Glutamatergic neuron (in vitro differentiated cells): ENCODE results near the gene C19orf33. TPM values are rescaled to one million over a fixed set of nuclear protein-coding genes. Genes with fewer than 3 reads are reported as not detected.

Source experiments
- DNase-seq: peaks from one replicate; pipeline ENCODE4 v3.0.0; 2022
- H3K27ac Mint-ChIP-seq: one replicate; pipeline ENCODE4 v1.8.0; 2020; ENCODE audit warnings: mild to moderate bottlenecking, mixed read lengths, inconsistent platforms; ENCODE audit not compliant: unreplicated experiment
- H3K27me3 Mint-ChIP-seq: one replicate; pipeline ENCODE4 v1.8.0; 2020; ENCODE audit warnings: mild to moderate bottlenecking, moderate library complexity, mixed read lengths, inconsistent platforms; ENCODE audit not compliant: unreplicated experiment
- H3K36me3 Mint-ChIP-seq: one replicate; pipeline ENCODE4 v1.8.0; 2020; ENCODE audit warnings: mild to moderate bottlenecking, mixed read lengths, inconsistent platforms; ENCODE audit not compliant: unreplicated experiment
- H3K4me1 Mint-ChIP-seq: one replicate; pipeline ENCODE4 v1.8.0; 2020; ENCODE audit warnings: mild to moderate bottlenecking, low read depth, mixed read lengths, inconsistent platforms; ENCODE audit not compliant: unreplicated experiment
- H3K4me3 Mint-ChIP-seq: one replicate; pipeline ENCODE4 v1.8.0; 2020; ENCODE audit warnings: mild to moderate bottlenecking, mixed read lengths, inconsistent platforms; ENCODE audit not compliant: unreplicated experiment
- H3K9me3 Mint-ChIP-seq: one replicate; pipeline ENCODE4 v1.8.0; 2020; ENCODE audit warnings: mild to moderate bottlenecking, moderate library complexity, mixed read lengths, inconsistent platforms; ENCODE audit not compliant: unreplicated experiment
- total RNA-seq: library from RNA; stranded (reverse); fragmentation: NEBNext Ultra II Directional; extraction: Animal tissue kit (Norgen Biotek cat#: 25700); gene quantifications from one replicate; pipeline ENCODE4 v1.2.1, GENCODE V29; 2021; ENCODE audit not compliant: unreplicated experiment
- TF ChIP-seq, protein P1 (sequence below): fragments of 200-600 bp; sonication (generic); IDR thresholded peaks from one replicate; pipeline ENCODE4 v1.5.0; 2021; ENCODE audit not compliant: partially characterized antibody, unreplicated experiment

The C19orf33 gene
- total RNA-seq, 1 donor from 2014 or later: 1.1 TPM

DNA sequence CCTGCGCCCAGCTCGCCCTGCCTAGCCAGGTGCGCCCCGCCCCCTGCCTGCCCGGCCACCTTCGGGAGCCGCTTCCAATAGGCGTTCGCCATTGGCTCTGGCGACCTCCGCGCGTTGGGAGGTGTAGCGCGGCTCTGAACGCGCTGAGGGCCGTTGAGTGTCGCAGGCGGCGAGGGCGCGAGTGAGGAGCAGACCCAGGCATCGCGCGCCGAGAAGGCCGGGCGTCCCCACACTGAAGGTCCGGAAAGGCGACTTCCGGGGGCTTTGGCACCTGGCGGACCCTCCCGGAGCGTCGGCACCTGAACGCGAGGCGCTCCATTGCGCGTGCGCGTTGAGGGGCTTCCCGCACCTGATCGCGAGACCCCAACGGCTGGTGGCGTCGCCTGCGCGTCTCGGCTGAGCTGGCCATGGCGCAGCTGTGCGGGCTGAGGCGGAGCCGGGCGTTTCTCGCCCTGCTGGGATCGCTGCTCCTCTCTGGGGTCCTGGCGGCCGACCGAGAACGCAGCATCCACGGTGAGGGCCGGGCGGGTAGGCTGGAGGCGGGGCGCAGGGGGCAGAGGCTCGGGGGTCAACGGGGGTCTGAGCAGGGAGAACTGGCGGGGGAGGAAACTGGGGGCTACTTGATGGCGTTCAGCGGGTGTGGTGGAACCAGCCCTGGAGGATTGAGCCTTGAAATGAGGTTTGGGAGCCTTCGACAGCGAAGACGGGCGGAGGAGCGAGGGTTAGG is 39.4 kb upstream of the C19orf33 start, which contains the start of gene SPINT2:
SPINT2 (plus strand) TSS at position 88 of the 727 bp plus-strand sequence; CDS start at position 408, 320 bp downstream.
- H3K36me3 Mint-ChIP-seq: peaks cover 5% of the 10 kb centered on the region
- peak; percentile 84 for DNase-seq
- H3K9me3 Mint-ChIP-seq: peaks cover 8% of the 10 kb centered on the region
- H3K27ac Mint-ChIP-seq: peak within 1 kb of the TSS; percentile 83
- H3K4me1 Mint-ChIP-seq: peaks cover 31% of the 10 kb centered on the region
- TF ChIP-seq, protein P1, sequence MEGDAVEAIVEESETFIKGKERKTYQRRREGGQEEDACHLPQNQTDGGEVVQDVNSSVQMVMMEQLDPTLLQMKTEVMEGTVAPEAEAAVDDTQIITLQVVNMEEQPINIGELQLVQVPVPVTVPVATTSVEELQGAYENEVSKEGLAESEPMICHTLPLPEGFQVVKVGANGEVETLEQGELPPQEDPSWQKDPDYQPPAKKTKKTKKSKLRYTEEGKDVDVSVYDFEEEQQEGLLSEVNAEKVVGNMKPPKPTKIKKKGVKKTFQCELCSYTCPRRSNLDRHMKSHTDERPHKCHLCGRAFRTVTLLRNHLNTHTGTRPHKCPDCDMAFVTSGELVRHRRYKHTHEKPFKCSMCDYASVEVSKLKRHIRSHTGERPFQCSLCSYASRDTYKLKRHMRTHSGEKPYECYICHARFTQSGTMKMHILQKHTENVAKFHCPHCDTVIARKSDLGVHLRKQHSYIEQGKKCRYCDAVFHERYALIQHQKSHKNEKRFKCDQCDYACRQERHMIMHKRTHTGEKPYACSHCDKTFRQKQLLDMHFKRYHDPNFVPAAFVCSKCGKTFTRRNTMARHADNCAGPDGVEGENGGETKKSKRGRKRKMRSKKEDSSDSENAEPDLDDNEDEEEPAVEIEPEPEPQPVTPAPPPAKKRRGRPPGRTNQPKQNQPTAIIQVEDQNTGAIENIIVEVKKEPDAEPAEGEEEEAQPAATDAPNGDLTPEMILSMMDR: no peak
- peak within 1 kb of the TSS; percentile 96 for H3K4me3 Mint-ChIP-seq
- H3K27me3 Mint-ChIP-seq: peaks cover 2% of the 10 kb centered on the region

DNA sequence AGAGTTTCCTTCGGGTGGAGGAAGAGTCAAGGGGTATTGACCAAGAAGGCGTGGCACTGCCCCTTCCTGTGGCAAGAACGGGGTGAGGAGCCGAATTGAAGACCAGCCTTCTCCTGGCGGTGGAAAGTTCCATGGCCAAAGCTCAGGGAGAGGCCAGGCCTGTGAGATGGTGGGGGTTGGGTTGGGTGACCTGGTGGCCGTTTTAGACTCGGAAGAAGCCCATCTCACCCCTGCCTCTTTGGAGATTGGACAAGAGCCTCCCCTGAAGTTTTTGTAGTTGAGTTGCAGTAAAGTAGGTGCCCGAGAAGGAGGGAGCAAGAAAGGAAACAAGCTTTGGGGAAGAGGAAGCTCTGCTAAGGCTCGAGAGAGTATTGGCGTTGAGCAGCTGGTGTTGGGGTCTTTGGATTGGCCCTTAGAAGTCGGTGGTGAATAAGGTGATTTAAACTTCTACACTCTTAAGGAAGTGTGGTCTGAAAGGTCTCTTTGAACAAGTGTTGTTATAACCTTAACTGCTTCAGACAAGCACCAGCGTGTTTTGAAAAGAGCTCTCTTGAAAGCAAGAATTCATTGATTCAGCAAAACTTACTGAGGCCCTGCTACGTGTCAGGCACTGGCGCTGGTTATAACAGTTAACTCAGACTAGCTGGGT is 38.7 kb upstream of the C19orf33 start:
- peak overlapping the region; percentile 96 for H3K4me3 Mint-ChIP-seq
- DNase-seq: no peak
- TF ChIP-seq, protein P1: no peak
- peaks cover 8% of the 10 kb centered on the region for H3K9me3 Mint-ChIP-seq
- H3K4me1 Mint-ChIP-seq: peaks cover 36% of the 10 kb centered on the region
- H3K27ac Mint-ChIP-seq: peak overlapping the region; percentile 83
- H3K27me3 Mint-ChIP-seq: peaks cover 2% of the 10 kb centered on the region
- peaks cover 9% of the 10 kb centered on the region for H3K36me3 Mint-ChIP-seq

DNA sequence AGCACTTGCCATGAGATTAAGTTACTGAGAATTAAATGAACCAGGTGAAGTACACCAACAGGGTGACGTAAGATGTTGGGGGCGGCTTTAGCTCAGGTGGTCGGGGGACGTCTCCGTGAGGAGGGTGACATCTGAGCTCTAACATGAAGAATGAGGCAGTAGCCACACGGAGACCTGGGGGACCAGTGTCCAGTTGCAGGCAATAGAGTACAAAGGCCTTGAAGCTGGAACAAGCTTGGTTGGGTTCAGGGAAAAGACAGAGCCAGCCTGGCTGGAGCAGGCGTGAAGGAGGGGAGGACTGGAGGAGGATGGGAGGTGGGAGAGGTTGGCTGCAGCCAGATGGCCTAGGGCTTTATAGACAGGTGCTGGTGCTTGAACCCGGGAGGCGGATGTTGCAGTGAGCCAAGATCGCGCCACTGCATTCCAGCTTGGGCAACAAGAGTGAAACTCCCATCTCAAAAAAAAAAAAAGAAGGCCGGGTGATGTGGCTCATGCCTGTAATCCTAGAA is 38.1 kb upstream of the C19orf33 start:
- Mint-ChIP-seq H3K27ac (peak overlapping the region; percentile 83), H3K4me1 (peaks cover 39% of the 10 kb centered on the region), H3K4me3 (peak overlapping the region; percentile 96), H3K9me3 (peaks cover 8% of the 10 kb centered on the region), H3K27me3 (peaks cover 2% of the 10 kb centered on the region), H3K36me3 (peaks cover 9% of the 10 kb centered on the region)
- DNase-seq: no peak
- TF ChIP-seq, protein P1: no peak

GRCh38 chr19:38266981-38267597 is 37.0 kb upstream of the C19orf33 start:
- DNase-seq: no peak
- Mint-ChIP-seq H3K36me3 (peaks cover 9% of the 10 kb centered on the region), H3K27ac (peak overlapping the region; percentile 8), H3K4me1 (peaks cover 39% of the 10 kb centered on the region), H3K4me3 (peak overlapping the region; percentile 69), H3K9me3 (peaks cover 5% of the 10 kb centered on the region), H3K27me3 (peaks cover 2% of the 10 kb centered on the region)
- TF ChIP-seq, protein P1: no peak
